SK-N-SH (cell line): Measurements from ENCODE around the gene GSK3B. TPM values are rescaled to one million over a fixed set of nuclear protein-coding genes. Genes with fewer than 3 reads are reported as not detected.

Experiments used
- CTCF ChIA-PET: fragments of 300-600, 350-600 bp; formaldehyde crosslinking; extraction: SDS; loops from one replicate; lab custom pipeline; 2021; lab: Yijun Ruan, JAX
- POLR2A ChIA-PET: fragments of 350-600 bp; sonication (Branson Sonifier 250); formaldehyde crosslinking; extraction: SDS; loops from one replicate; lab custom pipeline; 2020; ENCODE audit warnings: antibody characterized with exemption, inconsistent platforms; lab: Yijun Ruan, JAX
- DNase-seq: peaks from one replicate; pipeline ENCODE4 v3.0.0; 2012
- H2AFZ ChIP-seq: fragments of 200-600 bp; sonication (generic); 2 replicates; pipeline ENCODE4 v1.8.1; 2016; ENCODE audit warnings: antibody characterized with exemption, mild to moderate bottlenecking, low read depth
- H3F3A ChIP-seq: fragments of 200-600 bp; sonication (generic); replicated peaks from 2 replicates; pipeline ENCODE3; 2016; ENCODE audit warnings: antibody characterized with exemption, mild to moderate bottlenecking; ENCODE audit not compliant: insufficient read depth
- H3K27ac ChIP-seq, 2 experiments: fragments of 200-500 bp in 1 of 2; fragments of 200-600 bp in 1 of 2; sonication (Bioruptor generic) in 1 of 2; sonication (generic), shearing (Covaris generic) in 1 of 2; 2 replicates each; pipeline versions ENCODE4 v1.5.1 to v1.6.1; 2014 to 2016; ENCODE audit warnings: low read depth in 2 of 2, inconsistent platforms in 1 of 2, low read length in 1 of 2, mild to moderate bottlenecking in 1 of 2, mixed read lengths in 1 of 2
- H3K27me3 ChIP-seq: fragments of 200-600 bp; sonication (generic), shearing (Covaris generic); 2 replicates; pipeline ENCODE4 v1.6.1; 2016; ENCODE audit warnings: mixed run types; ENCODE audit not compliant: insufficient read depth
- H3K36me3 ChIP-seq, 2 experiments: fragments of 200-500 bp in 1 of 2; fragments of 200-600 bp in 1 of 2; sonication (Bioruptor generic) in 1 of 2; sonication (generic) in 1 of 2; replicated peaks in 1 of 2; 2 replicates each; pipeline versions ENCODE3 to v1.5.1; 2014 to 2016; ENCODE audit warnings: low read length in 1 of 2, mild to moderate bottlenecking in 1 of 2; ENCODE audit not compliant: insufficient read depth in 2 of 2, control insufficient read depth in 1 of 2
- H3K4me1 ChIP-seq, 2 experiments: fragments of 200-500 bp in 1 of 2; fragments of 200-600 bp in 1 of 2; sonication (Bioruptor generic) in 1 of 2; sonication (generic), shearing (Covaris generic) in 1 of 2; 2 replicates each; pipeline versions ENCODE4 v1.5.1 to v1.6.1; 2014 to 2016; ENCODE audit warnings: low read depth in 1 of 2, low read length in 1 of 2, mixed run types in 1 of 2; ENCODE audit not compliant: insufficient read depth in 2 of 2, control insufficient read depth in 1 of 2
- H3K4me2 ChIP-seq: fragments of 200-600 bp; sonication (generic), shearing (Covaris generic); 2 replicates; pipeline ENCODE4 v1.6.1; 2017; ENCODE audit warnings: mixed run types
- H3K4me3 ChIP-seq, 2 experiments: fragments of 200-500 bp in 1 of 2; fragments of 200-600 bp in 1 of 2; sonication (Bioruptor generic) in 1 of 2; sonication (generic), shearing (Covaris generic) in 1 of 2; 2 replicates each; pipeline versions ENCODE4 v1.5.1 to v1.8.1; 2014 to 2016; ENCODE audit warnings: low read depth in 2 of 2, inconsistent platforms in 1 of 2, low read length in 1 of 2, mild to moderate bottlenecking in 1 of 2, mixed read lengths in 1 of 2, moderate library complexity in 1 of 2
- H3K79me2 ChIP-seq: fragments of 200-600 bp; sonication (generic); 2 replicates; pipeline ENCODE4 v1.8.1; 2017; ENCODE audit warnings: mild to moderate bottlenecking; ENCODE audit not compliant: insufficient read depth
- H3K9ac ChIP-seq: fragments of 200-600 bp; sonication (generic); 2 replicates; pipeline ENCODE4 v1.6.1; 2017; ENCODE audit warnings: mixed run types
- H3K9me2 ChIP-seq: fragments of 200-600 bp; sonication (generic); 2 replicates; pipeline ENCODE4 v1.6.1; 2017; ENCODE audit warnings: mixed run types
- H3K9me3 ChIP-seq: fragments of 200-600 bp; sonication (generic); 2 replicates; pipeline ENCODE4 v1.6.1; 2017; ENCODE audit warnings: mixed run types, mild to moderate bottlenecking, moderate library complexity
- H4K20me1 ChIP-seq: fragments of 200-600 bp; sonication (generic); 2 replicates; pipeline ENCODE4 v1.6.1; 2017; ENCODE audit warnings: mild to moderate bottlenecking, mixed run types; ENCODE audit not compliant: insufficient read depth
- CTCF ChIP-seq: fragments of 200-600 bp; sonication (generic); IDR thresholded peaks from 2 replicates; pipeline ENCODE4 v1.6.1; 2017; ENCODE audit warnings: antibody characterized with exemption, mild to moderate bottlenecking, moderate library complexity
- ELF1 ChIP-seq: IDR thresholded peaks from 2 replicates; pipeline ENCODE4 v1.4.0; 2012
- EP300 ChIP-seq, 2 experiments: IDR thresholded peaks; 2 replicates each; pipeline versions ENCODE4 v1.4.0 to v1.6.1; 2012; ENCODE audit warnings: borderline replicate concordance in 1 of 2, low read depth in 1 of 2, low read length in 1 of 2
- IRF3 ChIP-seq: fragments of 150-350 bp; IDR thresholded peaks from 2 replicates; pipeline ENCODE4 v1.6.1; 2016; ENCODE audit warnings: mild to moderate bottlenecking, low read depth, low read length
- JUND ChIP-seq: IDR thresholded peaks from 2 replicates; pipeline ENCODE4 v1.4.0; 2012
- MEF2A ChIP-seq: IDR thresholded peaks from 2 replicates; pipeline ENCODE4 v1.4.0; 2012; ENCODE audit warnings: low read depth, borderline replicate concordance
- NFIC ChIP-seq: IDR thresholded peaks from 2 replicates; pipeline ENCODE4 v1.4.0; 2012; ENCODE audit warnings: borderline replicate concordance
- NRF1 ChIP-seq: IDR thresholded peaks from 2 replicates; pipeline ENCODE4 v1.6.1; 2012; ENCODE audit warnings: low read depth, mild to moderate bottlenecking, low read length
- RCOR1 ChIP-seq: fragments of 150-350 bp; IDR thresholded peaks from 2 replicates; pipeline ENCODE4 v1.6.1; 2017; ENCODE audit warnings: antibody characterized with exemption, low read length
- RFX5 ChIP-seq: IDR thresholded peaks from 2 replicates; pipeline ENCODE4 v1.6.1; 2012; ENCODE audit warnings: mild to moderate bottlenecking, improper control_type of control experiment, low read length
- RXRA ChIP-seq: IDR thresholded peaks from 2 replicates; pipeline ENCODE4 v1.4.0; 2012; ENCODE audit warnings: low read depth, mild to moderate bottlenecking, borderline replicate concordance
- TAF1 ChIP-seq: IDR thresholded peaks from 2 replicates; pipeline ENCODE4 v1.6.1; 2012; ENCODE audit warnings: low read depth, mild to moderate bottlenecking, low read length, moderate library complexity, borderline replicate concordance
- USF2 ChIP-seq: fragments of 150-350 bp; IDR thresholded peaks from 2 replicates; pipeline ENCODE4 v1.6.1; 2017; ENCODE audit warnings: antibody characterized with exemption, low read length, low read depth, borderline replicate concordance
- ZBTB33 ChIP-seq: IDR thresholded peaks from 2 replicates; pipeline ENCODE4 v1.4.0; 2012; ENCODE audit warnings: low read depth, borderline replicate concordance
- WGBS: methylation state at CpG from one replicate; pipeline ENCODE4 v1.1.6; 2017; ENCODE audit warnings: low lambda C conversion rate; 5-methylcytosine and 5-hydroxymethylcytosine counted together
- polyA plus RNA-seq, 3 experiments: library from polyadenylated mRNA; depleted of rRNA; stranded (reverse); fragments of >200 nt; gene quantifications; 2 replicates each; pipeline ENCODE4 v1.2.3, GENCODE V29; 2012

Gene GSK3B
- polyA plus RNA-seq, 1 of the 3 experiments (the other 2 are of a cell fraction), result 15.9 TPM

- peaks cover 34 to 46% of the 10 kb centered on the region in 2 experiments for H3K36me3 ChIP-seq
- POLR2A ChIA-PET, result no interaction called here
Observed at GRCh38 chr3:119899192-119899511, 195.1 kb downstream of the GSK3B start.

GRCh38 chr3:119898478-119899191 lies 195.6 kb downstream of the GSK3B start:
- no peaks in the 10 kb centered on the region for H3K9me3 ChIP-seq
- ChIA-PET CTCF (interaction anchor here (1.2 kb wide), 1 partner anchor 9 kb away, joined by 3 read pairs; no protein-coding TSS in a partner anchor), POLR2A (no interaction called here)
- H3K27me3 ChIP-seq, result no peaks in the 10 kb centered on the region
- no peak overlapping the region for H3K9ac ChIP-seq
- DNase-seq, result no peak
- no peaks in the 10 kb centered on the region for H4K20me1 ChIP-seq
- H3K9me2 ChIP-seq, result no peaks in the 10 kb centered on the region
- TF ChIP-seq TAF1 (no peak), USF2 (no peak), ZBTB33 (no peak), RFX5 (no peak), IRF3 (no peak), JUND (no peak), CTCF (no peak), EP300 (IDR thresholded peaks at IDR 0.05; ENCODE audit: borderline replicate concordance in 1 of 2, low read depth in 1 of 2, low read length in 1 of 2) (no peak), NFIC (no peak), RXRA (no peak)
- TF ChIP-seq, all 33 proteins: peak for 0
- no peak overlapping the region for H2AFZ ChIP-seq
- H3K4me2 ChIP-seq, result no peak overlapping the region
- H3K4me3 ChIP-seq, result no peak overlapping the region
- no peak overlapping the region for H3K27ac ChIP-seq
- peaks cover 29 to 43% of the 10 kb centered on the region in 2 experiments for H3K36me3 ChIP-seq
- no peaks in the 10 kb centered on the region; a peak in 1 of 4 replicates for H3K4me1 ChIP-seq
- WGBS, result 92% methylated on average over 6 of the region's 6 CpGs
- H3F3A ChIP-seq, result peaks cover 9% of the 10 kb centered on the region
- H3K79me2 ChIP-seq, result no peaks in the 10 kb centered on the region

More at GRCh38 chr3:119899192-119899511, 195.1 kb downstream of the GSK3B start:
- Histone ChIP-seq H3K9ac (no peak overlapping the region), H3K27me3 (no peaks in the 10 kb centered on the region), H3K4me3 (no peak overlapping the region), H3K4me2 (no peak overlapping the region), H2AFZ (no peak overlapping the region), H3K27ac (no peak overlapping the region), H3F3A (peaks cover 5% of the 10 kb centered on the region), H3K9me2 (no peaks in the 10 kb centered on the region), H3K9me3 (no peaks in the 10 kb centered on the region), H3K4me1 (no peaks in the 10 kb centered on the region; a peak in 1 of 4 replicates), H4K20me1 (no peaks in the 10 kb centered on the region), H3K79me2 (no peaks in the 10 kb centered on the region)
- TF ChIP-seq ELF1 (no peak), RFX5 (no peak), NRF1 (no peak), RCOR1 (no peak), MEF2A (no peak)
- CTCF ChIA-PET, result no interaction called here
- DNase-seq, result no peak
